ENCODE results near the gene SLC38A3.
A peak's percentile ranks its signal among the peaks of the same experiment; 100 is the strongest.

SLC38A3 gene

DNA sequence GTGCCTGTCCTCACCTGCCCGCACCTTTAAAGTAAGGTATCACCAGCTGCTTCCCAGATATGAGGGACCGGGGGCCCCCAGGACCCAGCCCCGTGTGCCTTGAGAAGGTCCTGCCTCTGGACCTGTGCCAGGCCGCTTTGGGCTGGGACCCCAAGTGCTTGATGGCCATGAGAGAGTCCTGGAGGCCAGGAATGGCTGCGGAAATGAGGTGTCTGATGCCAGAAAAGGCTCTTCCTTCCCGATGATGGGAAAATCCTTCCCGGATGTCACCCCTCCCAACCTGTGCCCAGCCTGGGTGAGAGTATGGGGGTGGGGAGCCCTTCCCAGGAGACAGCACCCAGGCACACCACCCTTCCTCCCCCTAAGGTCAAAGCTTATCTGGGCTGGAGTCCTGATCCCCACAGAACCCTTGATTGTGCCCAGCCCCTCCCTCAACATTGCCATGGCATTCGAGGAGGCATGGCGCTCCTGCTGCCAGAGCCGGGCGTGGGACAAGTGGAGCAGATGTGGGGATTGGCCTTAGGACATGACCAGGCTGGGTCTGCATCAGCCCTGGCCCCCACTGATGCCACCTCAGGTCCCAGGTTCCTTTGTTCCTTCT is 35.7 kb upstream of the SLC38A3 start:
- no peak for DNase-seq

DNA sequence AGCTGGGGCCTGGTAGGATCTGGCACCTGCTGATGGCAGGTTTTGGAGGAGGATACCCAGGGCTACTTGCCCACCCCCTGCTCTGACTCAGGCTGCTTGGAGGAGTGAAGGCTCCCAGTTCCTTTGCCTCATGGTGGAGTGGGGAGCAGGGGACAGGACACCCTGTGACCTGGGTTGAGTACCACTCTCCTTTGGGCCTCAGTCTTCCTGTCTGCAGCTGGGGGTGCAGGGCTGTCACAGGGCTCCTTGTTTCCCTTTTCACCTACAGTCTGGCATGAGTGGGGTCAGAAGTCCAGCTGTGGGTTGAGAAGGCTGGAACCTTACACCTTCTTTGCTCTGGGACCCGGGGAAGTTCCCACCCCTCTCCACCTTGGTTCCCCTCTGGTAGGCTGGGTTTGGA is 35.2 kb upstream of the SLC38A3 start:
- DNase-seq, result no peak

DNA sequence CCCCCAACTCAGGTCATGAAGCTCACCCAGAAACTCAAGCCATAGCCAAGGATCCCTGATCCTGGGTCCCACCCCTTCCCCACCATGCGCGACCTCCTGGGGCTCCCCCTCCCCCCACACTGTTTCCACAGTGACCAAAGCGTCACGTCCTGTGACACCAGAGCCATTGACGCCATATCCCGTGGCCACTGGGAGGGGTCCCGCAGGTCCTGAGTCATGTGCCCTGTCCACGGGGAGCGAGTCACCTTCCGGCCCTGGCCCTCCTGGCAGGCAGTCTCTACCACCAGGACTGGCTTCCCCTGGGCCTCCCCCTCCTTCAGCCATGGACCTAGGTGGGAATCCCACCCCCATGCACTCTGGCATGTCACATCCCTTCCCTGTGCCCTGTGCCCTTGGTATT is 34.4 kb upstream of the SLC38A3 start:
- peak in 1 of 2 donors; percentile 49 for DNase-seq

DNA sequence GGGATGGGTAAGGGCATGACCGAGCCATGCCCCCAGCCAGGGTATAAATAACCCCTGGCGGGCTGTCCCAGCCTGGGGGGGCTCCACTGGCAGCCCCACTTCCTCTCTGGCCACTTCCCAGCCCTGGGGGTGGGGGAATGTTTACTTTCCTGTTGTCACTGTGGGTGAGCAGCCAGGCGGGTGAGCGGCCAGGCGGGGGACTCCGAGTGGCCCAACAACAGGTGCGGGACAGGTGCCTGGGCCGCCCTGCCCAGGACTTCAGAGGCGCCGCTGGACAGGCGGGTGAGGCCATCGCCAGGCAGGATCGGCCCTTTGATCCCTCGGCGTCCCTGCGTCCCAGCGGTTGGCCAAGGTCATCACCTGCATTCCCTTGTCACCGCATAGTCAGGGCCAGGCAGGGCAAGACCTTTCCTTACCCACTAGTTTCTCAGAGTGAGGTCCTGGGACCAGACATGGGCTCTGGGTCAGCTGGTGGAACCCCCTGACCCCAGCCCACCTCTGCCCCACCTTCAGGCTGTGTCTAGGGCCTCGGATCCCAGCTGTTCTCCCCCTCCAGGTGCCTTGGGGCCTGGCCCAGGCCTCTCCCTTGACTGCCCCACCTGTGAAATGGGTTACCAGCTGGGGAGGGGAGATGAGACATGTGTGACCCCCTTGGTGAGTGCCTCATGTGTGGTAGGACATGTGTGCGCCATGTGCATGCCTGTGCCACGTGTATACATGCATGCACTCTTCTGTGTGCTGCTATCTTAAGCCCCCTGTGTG is 33.4 kb upstream of the SLC38A3 start:
- no peak for DNase-seq

DNA sequence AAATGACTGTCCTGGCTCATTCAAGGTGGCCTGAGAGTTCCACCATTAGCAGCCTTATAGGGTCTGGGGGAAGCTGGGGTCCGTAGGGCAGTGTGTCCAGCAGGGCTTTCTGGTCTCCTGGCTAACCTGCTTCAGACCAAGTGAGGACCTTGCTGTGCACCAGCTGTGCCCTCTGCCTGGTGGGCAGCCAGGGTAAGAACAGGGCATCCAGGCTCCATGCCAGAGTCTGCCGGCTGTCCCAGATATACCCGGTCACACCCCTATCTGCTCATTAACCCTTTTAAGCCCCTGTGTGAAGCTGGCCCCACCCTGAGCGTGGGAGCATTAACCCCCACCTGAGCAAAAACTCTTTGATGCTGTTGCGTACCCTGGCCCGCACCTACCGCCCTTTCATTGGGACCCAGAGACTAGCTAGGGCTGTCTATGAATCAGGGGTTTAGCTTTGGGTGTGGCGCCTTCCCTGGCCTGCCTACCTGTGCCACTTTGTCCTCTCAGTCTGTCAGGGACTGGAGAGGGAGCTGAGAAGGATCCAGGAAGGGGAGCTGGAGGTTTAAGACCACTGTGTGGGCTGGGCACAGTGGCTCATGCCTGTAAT is 32.3 kb upstream of the SLC38A3 start:
- DNase-seq, result no peak

DNA sequence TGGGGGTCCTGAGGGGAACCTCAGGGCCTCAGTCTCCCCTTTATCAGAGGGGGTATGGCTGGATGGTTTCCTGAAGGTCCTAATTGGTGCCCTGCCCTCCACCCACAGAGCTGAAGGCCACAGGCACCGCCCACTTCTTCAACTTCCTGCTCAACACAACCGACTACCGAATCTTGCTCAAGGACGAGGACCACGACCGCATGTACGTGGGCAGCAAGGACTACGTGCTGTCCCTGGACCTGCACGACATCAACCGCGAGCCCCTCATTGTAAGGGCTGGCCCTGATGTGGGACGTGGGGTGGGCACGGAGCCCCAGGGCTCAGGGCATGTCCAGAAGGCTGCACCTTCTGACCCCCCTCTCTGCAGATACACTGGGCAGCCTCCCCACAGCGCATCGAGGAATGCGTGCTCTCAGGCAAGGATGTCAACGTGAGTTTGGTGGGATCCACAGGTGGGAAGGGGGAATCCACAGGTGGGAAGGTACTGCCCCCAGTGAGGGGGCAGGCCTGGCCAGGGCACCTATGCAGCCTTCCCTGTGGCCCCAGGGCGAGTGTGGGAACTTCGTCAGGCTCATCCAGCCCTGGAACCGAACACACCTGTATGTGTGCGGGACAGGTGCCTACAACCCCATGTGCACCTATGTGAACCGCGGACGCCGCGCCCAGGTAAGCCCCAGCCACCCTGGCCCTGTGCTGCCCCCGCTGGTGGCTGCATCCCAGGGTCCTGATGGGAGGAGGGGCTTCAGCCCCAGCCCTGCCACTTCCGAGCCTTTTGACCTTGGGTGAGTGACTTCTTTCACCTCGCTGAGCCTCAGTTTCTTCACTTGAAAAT is 31.2 kb upstream of the SLC38A3 start:
- DNase-seq, result no peak

DNA sequence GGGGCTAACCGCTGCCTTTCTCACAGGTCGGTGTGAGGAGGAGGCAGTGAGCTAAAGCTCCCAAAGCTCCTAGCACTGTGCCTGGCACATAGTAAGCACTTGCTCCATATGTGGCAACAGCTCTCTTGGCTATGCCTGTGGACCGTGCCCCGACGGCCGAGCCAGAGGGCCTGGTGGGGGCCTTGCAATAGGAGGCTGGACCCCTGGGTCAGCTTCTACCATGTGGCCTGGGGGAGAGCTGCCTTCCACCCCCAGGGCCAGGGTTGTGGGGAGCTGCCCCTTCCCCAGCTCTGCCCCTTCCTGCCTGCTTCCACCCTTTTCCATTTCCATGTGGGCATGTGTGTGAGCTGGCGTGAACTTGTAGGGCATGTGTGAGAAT is 30.6 kb upstream of the SLC38A3 start:
- DNase-seq, result no peak

DNA sequence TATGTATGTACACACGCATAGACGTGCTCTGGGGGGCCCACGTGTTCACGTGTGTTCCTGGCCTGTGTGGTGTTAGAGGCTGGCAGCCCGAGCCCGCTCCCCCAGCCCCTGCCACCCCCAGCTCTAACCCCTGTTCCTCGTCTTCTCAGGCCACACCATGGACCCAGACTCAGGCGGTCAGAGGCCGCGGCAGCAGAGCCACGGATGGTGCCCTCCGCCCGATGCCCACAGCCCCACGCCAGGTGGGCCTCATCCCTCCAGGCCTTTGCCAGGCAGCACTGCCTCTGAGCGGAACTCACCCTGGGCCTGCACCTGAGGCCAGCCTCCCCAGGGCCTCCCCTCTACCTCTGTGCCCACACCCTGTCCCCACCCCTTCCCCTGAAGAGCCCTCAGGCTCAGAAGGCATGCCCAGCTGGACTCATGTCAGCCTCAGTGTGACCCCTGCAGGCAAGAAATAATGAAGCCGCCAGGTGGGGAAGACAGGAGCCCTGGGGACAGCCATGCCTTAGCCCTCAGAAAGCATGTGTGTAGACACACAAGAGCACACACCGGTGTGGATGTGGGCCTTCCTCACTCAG is 30.0 kb upstream of the SLC38A3 start:
- no peak for DNase-seq

DNA sequence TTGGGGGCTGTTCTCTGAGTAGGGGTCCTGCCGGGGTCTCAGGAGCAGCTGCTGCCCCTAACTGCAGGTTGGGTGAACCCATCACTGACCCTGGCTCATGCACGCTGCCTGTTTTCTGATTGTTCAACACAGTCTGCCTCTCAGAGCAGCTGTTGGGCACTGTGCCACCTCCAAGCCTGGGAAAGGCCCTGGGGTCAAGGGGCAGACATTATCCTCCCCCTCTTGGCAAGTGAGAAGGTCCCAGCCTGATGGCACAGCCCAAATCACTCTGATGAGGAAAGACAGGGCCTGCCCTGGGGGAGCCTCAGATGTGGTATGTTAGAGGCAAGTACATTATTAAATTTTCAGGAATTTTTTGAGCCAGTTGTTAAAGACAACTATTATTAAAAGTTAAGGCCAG is 27.7 kb upstream of the SLC38A3 start:
- DNase-seq, result no peak

DNA sequence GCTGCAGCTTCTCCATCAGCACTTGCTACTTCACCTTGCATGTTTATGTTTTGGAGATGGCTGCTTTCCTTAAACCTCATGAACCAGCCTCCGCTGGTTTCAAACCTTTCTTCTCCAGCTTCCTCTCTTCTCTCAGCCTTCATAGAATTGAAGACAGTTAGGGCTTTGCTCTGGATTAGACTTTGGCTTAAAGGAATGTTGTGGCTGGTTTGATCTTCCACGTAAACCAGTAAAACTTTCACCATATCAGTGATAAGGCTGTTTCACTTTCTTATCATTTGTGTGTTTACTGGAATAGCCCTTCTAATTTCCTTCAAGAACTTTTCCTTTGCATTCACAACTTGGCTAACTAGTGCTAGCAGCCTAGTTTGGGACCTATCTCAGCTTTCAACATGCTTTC is 25.4 kb upstream of the SLC38A3 start:
- DNase-seq, result no peak

DNA sequence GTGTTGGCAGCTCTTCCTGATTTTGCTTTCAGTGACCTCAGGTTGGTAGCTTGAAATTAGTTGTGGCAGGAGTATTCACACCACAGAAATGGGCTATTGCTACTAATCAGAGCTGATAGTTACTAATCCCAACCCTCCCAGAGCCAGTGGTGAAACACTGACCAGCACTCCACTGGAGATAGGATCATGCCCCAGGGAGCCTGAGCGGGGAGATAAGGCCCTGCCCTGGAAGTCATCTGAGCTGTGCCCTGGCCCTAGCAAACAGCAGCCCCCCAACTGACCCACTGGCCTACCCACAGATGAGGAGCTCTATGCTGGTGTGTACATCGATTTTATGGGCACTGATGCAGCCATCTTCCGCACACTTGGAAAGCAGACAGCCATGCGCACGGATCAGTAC is 23.1 kb upstream of the SLC38A3 start:
- DNase-seq, result no peak

DNA sequence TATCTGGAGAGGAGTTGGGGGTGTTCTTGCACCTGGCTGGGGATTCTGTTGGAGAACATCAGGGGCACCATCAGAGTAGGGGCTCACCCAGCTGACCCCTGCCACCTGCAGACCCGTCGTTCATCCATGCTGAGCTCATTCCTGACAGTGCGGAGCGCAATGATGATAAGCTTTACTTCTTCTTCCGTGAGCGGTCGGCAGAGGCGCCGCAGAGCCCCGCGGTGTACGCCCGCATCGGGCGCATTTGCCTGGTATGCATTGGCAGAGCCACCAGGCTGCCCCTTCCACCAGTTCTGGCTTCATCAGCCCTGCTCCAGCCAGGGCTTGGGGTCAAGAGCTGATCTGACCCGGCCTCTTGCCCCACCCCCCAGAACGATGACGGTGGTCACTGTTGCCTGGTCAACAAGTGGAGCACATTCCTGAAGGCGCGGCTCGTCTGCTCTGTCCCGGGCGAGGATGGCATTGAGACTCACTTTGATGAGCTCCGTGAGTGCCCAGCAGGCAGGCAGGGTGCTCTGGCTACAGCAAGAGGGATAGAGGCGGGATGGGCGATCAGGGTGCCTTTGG is 22.5 kb upstream of the SLC38A3 start:
- DNase-seq, result no peak

DNA sequence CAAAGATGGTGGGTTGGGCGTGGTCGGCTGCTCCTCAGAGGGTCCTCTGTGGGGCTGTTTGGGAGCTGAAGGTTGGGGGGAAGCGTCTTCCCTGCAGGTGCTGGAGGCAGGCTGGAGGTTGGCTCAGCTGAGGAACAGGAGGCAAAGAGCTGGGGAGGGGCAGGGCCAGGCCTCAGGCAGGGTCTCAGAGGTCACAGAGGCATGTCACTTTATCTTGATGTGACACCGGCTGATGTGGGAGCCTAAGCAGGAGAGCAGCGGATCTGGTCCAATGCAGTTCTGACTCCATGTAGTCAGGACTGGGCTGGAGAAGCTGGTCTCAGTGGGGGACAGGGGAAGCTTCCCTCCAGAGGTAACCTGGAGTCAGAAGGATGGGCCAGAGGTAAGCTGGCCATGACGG is 21.3 kb upstream of the SLC38A3 start:
- no peak for DNase-seq

DNA sequence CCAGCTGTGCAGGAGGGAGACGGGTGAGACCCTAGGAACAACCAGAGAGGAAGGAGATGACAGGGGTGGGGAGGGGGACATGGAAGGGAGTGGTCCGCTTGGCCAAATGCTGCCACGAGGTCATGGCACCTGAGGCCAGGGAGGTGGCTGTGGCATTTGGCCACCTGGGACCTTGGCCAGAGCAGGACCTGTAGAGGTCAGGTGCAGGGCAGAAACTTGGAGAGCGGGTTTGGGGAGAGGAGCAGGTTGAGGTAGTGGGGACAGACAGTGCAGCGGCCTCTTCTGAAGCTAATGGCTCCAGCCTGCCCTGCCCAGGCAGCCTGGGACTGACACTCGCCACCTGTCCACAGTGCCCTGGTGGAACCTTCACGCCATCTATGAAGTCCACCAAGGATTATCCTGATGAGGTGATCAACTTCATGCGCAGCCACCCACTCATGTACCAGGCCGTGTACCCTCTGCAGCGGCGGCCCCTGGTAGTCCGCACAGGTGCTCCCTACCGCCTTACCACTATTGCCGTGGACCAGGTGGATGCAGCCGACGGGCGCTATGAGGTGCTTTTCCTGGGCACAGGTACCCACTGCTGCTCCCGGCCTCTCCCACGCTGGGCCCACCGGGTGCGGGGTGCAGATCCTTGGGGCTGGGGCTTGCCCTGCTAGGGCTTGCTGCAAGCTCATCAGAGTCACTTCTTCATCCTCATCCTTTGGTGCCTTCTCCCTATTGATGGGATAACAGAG is 20.7 kb upstream of the SLC38A3 start:
- no peak for DNase-seq

DNA sequence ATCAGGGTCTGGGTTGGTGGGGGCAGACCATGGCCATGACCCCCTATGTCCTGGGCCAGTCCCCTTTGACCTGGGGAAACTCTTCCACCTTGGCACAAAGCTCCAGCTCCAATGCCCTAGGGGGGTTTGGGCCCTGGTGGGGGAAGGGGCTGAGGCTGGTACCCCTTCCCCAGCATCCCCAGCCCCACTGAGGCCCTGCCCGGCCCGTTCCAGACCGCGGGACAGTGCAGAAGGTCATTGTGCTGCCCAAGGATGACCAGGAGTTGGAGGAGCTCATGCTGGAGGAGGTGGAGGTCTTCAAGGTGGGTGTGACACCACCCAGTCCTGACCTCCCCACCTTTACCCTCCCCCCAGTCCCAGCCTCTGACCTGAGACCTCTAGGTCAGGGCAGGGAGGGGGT is 19.8 kb upstream of the SLC38A3 start:
- no peak for DNase-seq

DNA sequence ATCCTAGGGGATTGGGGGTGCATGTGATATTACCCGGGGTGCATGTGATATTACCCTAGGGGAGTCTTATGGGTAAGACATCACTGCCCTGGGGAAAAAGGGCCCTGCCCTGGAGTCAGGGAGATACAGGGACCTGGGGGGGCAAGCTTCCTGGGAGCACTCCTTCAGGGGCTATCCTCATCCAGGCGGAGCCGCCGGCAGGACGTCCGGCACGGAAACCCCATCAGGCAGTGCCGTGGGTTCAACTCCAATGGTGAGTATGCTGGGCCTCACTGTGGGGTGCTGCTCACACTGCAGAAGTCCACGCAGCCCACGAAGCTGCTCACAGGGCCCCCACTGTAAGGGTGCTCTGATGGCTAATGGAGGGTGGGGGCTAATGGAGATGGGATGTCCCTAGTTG is 19.0 kb upstream of the SLC38A3 start:
- DNase-seq, result no peak

DNA sequence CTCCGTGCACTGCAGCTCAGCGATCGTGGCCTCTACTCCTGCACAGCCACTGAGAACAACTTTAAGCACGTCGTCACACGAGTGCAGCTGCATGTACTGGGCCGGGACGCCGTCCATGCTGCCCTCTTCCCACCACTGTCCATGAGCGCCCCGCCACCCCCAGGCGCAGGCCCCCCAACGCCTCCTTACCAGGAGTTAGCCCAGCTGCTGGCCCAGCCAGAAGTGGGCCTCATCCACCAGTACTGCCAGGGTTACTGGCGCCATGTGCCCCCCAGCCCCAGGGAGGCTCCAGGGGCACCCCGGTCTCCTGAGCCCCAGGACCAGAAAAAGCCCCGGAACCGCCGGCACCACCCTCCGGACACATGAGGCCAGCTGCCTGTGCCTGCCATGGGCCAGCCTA is 17.3 kb upstream of the SLC38A3 start:
- DNase-seq, result no peak

DNA sequence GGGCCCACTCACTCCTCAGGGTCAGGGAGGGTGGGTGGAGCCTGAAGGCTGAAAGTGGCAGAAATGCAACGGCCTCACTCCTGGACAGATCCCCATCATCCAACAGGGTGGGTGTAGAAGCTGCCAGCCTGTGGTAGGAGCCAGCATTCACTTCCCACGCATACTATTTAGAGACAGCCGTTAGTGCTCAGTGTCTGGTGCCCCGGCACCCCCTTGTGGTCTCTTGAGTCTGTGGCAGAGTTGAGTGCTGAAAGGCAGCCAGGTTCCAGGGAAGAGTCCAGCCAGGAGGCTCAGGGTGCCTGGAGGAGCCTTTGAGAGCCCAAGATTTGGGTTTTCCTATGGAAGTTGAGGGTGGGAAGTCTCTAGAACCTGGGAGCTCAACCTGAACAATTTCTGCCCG is 15.8 kb upstream of the SLC38A3 start:
- peak; percentile 23 to 24 for DNase-seq

DNA sequence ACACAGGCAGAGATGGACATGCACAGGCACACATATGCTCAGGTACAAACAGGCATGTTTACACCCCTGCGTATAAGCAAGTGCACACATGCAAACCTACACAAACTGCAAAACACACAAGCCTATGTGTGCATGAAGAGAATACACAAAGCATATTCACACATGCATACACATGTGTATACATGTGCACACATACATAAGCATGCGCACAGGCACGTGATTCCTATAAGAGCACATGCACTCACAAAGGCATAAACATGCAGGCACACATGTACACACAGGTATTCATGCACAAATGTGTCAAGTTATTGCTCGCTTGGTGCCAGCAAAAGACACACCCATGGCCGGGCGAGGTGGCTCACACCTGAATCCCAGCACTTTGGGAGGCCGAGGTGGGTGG is 15.1 kb upstream of the SLC38A3 start:
- DNase-seq, result no peak

DNA sequence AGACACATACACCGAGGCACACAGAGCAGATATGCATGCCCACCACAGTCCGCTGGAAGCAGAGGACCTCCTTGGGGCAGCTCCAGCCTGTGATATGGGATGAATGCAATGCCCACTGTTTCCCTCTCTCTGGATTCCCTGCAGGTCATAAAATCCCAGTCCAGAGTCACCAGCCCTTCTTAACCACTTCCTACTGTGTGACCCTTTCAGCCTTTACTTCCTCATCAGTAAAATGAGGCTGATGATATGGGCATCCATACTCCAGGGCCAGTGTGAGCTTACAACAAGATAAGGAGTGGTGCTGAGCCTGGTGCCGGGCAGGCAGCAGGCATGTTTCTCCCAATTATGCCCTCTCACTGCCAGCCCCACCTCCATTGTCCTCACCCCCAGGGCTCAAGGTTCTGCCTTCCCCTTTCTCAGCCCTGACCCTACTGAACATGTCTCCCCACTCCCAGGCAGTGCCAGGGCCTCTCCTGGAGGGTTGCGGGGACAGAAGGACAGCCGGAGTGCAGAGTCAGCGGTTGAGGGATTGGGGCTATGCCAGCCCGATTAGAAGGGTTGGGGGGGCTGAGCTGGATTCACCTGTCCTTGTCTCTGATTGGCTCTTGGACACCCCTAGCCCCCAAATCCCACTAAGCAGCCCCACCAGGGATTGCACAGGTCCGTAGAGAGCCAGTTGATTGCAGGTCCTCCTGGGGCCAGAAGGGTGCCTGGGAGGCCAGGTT is 14.0 kb upstream of the SLC38A3 start, which contains the start of gene GNAT1:
Gene GNAT1 (plus strand): TSS at position 675 of the 725 bp plus-strand sequence. CDS start 116 bp downstream, outside the sequence.
- DNase-seq, result no peak

DNA sequence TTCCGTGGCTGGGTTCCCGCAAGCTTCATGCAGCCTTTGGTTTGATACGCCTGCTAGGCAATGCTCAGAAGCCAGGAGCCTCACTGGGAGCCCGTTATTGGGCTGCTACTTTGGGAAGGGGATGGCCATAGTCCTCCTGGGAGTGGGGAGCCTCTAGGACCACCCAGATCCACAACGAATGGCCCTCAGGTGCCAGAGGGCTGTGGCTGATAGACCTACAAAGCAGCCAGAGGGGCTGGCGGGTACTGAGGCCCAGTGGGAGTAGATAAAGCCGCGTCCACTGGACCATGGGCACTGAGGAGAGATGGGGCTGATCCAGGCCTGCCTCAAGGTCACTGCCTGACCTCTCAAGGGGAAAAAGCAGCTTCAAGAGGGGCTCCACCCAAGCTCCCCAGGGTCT is 12.9 kb upstream of the SLC38A3 start:
- no peak for DNase-seq
